ENCODE measurements around the gene SCG3. TPM values are rescaled to one million over a fixed set of nuclear protein-coding genes. Genes with fewer than 3 reads are reported as not detected.

Gene SCG3
- 1 to 10 TPM in 1 of 4 donors, under 1 TPM in 3; 0.23 to 1.2 (median 0.43) TPM for total RNA-seq

GRCh38 chr15:51681303-51681963 lies at the start of gene SCG3:
SCG3 (plus strand) TSS chr15:51681503; CDS start chr15:51681756, 253 bp downstream.
- TF ChIP-seq EP300 (IDR thresholded peaks at IDR 0.05) (no peak), CTCF (IDR thresholded peaks at IDR 0.05) (no peak), POLR2A (IDR thresholded peaks at IDR 0.05; ENCODE audit: low read depth) (no peak), POLR2AphosphoS5 (IDR thresholded peaks at IDR 0.05) (no peak)
- H3K27me3 ChIP-seq, result peaks cover 0 to 39% (median 5%) of the 10 kb centered on the region in 4 donors
- H3K36me3 ChIP-seq, result no peaks in the 10 kb centered on the region
- H3K4me1 ChIP-seq, result peaks cover 3 to 8% (median 8%) of the 10 kb centered on the region in 4 donors
- WGBS, result 4% methylated on average over 28 of the region's 38 CpGs
- DNase-seq (ENCODE audit: extremely low spot score), result no peak
- intact Hi-C loops (cut with DNase I), result no loop called here
- no peaks in the 10 kb centered on the region for H3K9me3 ChIP-seq
- peak within 1 kb of the TSS in 1 of 4 donors; percentile 7 for H3K4me3 ChIP-seq
- no peak within 1 kb of the TSS for H3K27ac ChIP-seq (replicated peaks in 1 of 4)

DNA sequence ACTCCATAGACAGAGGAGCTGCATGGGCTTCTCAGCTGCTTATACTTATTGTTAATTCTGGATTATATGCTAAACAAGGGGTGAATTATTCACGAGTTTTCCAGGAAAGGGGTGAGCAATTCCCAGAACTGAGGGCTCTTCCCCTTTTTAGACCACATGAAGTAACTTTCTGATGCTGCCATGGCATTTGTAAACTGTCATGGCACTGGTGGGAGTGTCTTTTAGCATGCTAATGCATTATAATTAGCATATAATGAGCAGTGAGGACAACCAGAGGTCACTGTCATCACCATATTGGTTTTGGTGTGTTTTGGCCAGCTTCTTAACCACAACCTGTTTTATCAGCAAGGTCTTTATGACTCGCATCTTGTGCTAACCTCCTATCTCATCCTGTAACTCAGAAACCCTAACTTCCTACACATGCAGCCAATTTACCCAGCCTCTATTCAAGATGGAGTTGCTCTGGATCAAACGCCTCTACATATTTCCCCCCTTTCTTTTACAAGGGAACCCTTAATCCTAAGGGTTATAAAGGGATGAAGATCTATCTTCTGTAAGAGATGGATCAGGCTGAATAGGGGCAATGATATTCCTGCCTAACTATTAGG lies 46.6 kb upstream of the SCG3 start:
- intact Hi-C loops (cut with DNase I), result no loop called here
- TF ChIP-seq CTCF (IDR thresholded peaks at IDR 0.05) (no peak), EP300 (IDR thresholded peaks at IDR 0.05) (no peak), POLR2AphosphoS5 (IDR thresholded peaks at IDR 0.05) (no peak), POLR2A (IDR thresholded peaks at IDR 0.05; ENCODE audit: low read depth) (no peak)
- Histone ChIP-seq H3K27me3 (no peaks in the 10 kb centered on the region), H3K4me1 (no peaks in the 10 kb centered on the region), H3K27ac (replicated peaks in 1 of 4) (no peak overlapping the region), H3K9me3 (no peaks in the 10 kb centered on the region), H3K36me3 (no peaks in the 10 kb centered on the region), H3K4me3 (no peak overlapping the region)
- 60% methylated on average over 3 of the region's 3 CpGs for WGBS
- DNase-seq (ENCODE audit: extremely low spot score), result no peak

DNA sequence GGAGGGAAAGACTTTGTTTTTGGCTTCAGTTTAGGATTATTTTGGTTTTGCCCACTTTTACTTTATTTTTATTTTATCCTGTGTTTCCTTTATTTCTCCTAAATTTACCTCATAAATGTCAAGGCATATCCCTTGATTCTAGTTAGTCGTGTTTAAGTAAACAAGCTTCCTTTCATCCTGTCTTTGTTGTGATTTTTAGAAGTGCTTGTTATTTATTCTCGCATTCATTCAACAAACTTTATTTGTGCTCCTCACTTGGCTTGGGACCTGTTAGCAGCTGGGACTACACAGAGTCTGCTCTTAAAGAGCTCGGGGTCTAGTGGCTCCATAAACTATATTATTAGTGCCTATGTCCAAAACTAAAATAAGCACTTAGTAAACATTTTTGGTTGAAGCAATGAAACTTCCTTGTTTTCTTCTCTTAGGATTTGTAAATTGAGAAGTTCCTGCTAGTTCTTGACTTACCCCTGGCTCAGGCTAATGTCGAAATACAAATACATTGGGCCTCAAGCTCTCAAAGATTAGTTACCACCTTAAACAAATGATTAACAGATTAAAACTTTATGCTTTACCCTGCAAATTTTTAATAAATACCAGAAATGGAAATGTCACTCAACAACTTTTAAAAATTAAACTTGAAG lies 39.7 kb upstream of the SCG3 start:
- no peaks in the 10 kb centered on the region for H3K4me1 ChIP-seq
- 53% methylated on average over 4 of the region's 4 CpGs for WGBS
- H3K9me3 ChIP-seq, result no peaks in the 10 kb centered on the region
- H3K36me3 ChIP-seq, result no peaks in the 10 kb centered on the region
- intact Hi-C loops (cut with DNase I), result no loop called here
- DNase-seq (ENCODE audit: extremely low spot score), result no peak
- no peak overlapping the region for H3K4me3 ChIP-seq
- TF ChIP-seq CTCF (IDR thresholded peaks at IDR 0.05) (no peak), POLR2AphosphoS5 (IDR thresholded peaks at IDR 0.05) (no peak), POLR2A (IDR thresholded peaks at IDR 0.05; ENCODE audit: low read depth) (no peak), EP300 (IDR thresholded peaks at IDR 0.05) (no peak)
- no peaks in the 10 kb centered on the region for H3K27me3 ChIP-seq
- no peak overlapping the region for H3K27ac ChIP-seq (replicated peaks in 1 of 4)

GRCh38 chr15:51642696-51643095 lies 38.6 kb upstream of the SCG3 start:
- intact Hi-C loops (cut with DNase I), result no loop called here
- Histone ChIP-seq H3K4me3 (no peak overlapping the region), H3K36me3 (no peaks in the 10 kb centered on the region), H3K27me3 (no peaks in the 10 kb centered on the region), H3K27ac (replicated peaks in 1 of 4) (no peak overlapping the region), H3K4me1 (no peaks in the 10 kb centered on the region), H3K9me3 (no peaks in the 10 kb centered on the region)
- no peak for DNase-seq (ENCODE audit: extremely low spot score)
- 39% methylated on average over 1 of the region's 1 CpG for WGBS
- TF ChIP-seq POLR2A (IDR thresholded peaks at IDR 0.05; ENCODE audit: low read depth) (no peak), EP300 (IDR thresholded peaks at IDR 0.05) (no peak), POLR2AphosphoS5 (IDR thresholded peaks at IDR 0.05) (no peak), CTCF (IDR thresholded peaks at IDR 0.05) (no peak)
